Fibroblast of lung (primary cell): ENCODE data around the gene FAM151B. TPM values are rescaled to one million over a fixed set of nuclear protein-coding genes. Genes with fewer than 3 reads are reported as not detected.

Experiments
- DNase-seq, 2 donors: peaks; one replicate each; pipeline versions ENCODE4 v3.0.0 to v3.0.0-alpha.2; 2010; ENCODE audit warnings: low read depth in 2 of 2
- H2AFZ ChIP-seq: 2 replicates; pipeline ENCODE4 v1.5.1; 2012; ENCODE audit warnings: low read length, control low read depth, inconsistent platforms
- H3K27ac ChIP-seq: 2 replicates; pipeline ENCODE4 v1.5.1; 2011; ENCODE audit warnings: low read length, control low read depth; ENCODE audit not compliant: insufficient read depth
- H3K27me3 ChIP-seq: 2 replicates; pipeline ENCODE4 v1.5.1; 2011; ENCODE audit warnings: mild to moderate bottlenecking, low read length; ENCODE audit not compliant: control insufficient read depth, insufficient read depth
- H3K36me3 ChIP-seq: 2 replicates; pipeline ENCODE4 v1.5.1; 2011; ENCODE audit warnings: low read length; ENCODE audit not compliant: control insufficient read depth, insufficient read depth
- H3K4me1 ChIP-seq: 2 replicates; pipeline ENCODE4 v1.5.1; 2011; ENCODE audit warnings: low read length; ENCODE audit not compliant: control insufficient read depth, insufficient read depth; ENCODE audit errors: extremely low read depth
- H3K4me2 ChIP-seq: 2 replicates; pipeline ENCODE4 v1.5.1; 2011; ENCODE audit warnings: low read length, control low read depth; ENCODE audit not compliant: insufficient read depth; ENCODE audit errors: extremely low read depth
- H3K4me3 ChIP-seq, 4 experiments: fragments of 200-600 bp in 1 of 4; sonication (generic) in 1 of 4; replicated peaks in 1 of 4; 2 replicates each; pipeline ENCODE4 v1.5.1; 2011 to 2016; ENCODE audit warnings: low read length in 4 of 4, low read depth in 3 of 4, mild to moderate bottlenecking in 3 of 4, control low read depth in 2 of 4, inconsistent platforms in 1 of 4, mixed read lengths in 1 of 4; ENCODE audit not compliant: insufficient read depth in 1 of 4; ENCODE audit errors: control extremely low read depth in 1 of 4
- H3K79me2 ChIP-seq: 2 replicates; pipeline ENCODE4 v1.5.1; 2012; ENCODE audit warnings: mild to moderate bottlenecking, low read length, inconsistent platforms; ENCODE audit not compliant: control insufficient read depth, insufficient read depth
- H3K9ac ChIP-seq: 2 replicates; pipeline ENCODE4 v1.5.1; 2011; ENCODE audit warnings: mild to moderate bottlenecking, low read length, control low read depth; ENCODE audit not compliant: insufficient read depth
- H3K9me3 ChIP-seq: 2 replicates; pipeline ENCODE4 v1.5.1; 2012; ENCODE audit warnings: low read depth, low read length; ENCODE audit not compliant: control insufficient read depth, insufficient read depth
- H4K20me1 ChIP-seq: 2 replicates; pipeline ENCODE4 v1.5.1; 2011; ENCODE audit warnings: low read length; ENCODE audit not compliant: control insufficient read depth, insufficient read depth; ENCODE audit errors: extremely low read depth
- CTCF ChIP-seq, 2 donors: IDR thresholded peaks in 1 of 2; conservative IDR thresholded peaks in 1 of 2; 1 replicate in 1 of 2; 2 replicates in 1 of 2; pipeline ENCODE4 v1.5.1; 2011 to 2012; ENCODE audit warnings: low read length in 2 of 2, control low read depth in 1 of 2, inconsistent platforms in 1 of 2, low read depth in 1 of 2, mild to moderate bottlenecking in 1 of 2
- EZH2 ChIP-seq: IDR thresholded peaks from 2 replicates; pipeline ENCODE4 v1.5.1; 2012; ENCODE audit warnings: low read length, control low read depth, mild to moderate bottlenecking; ENCODE audit errors: missing control alignments
- polyA plus RNA-seq, 2 donors: library from polyadenylated mRNA; depleted of rRNA in 1 of 2; stranded (reverse) in 1 of 2; unstranded in 1 of 2; fragments of >200 nt; gene quantifications; 2 replicates each; pipeline ENCODE4 v1.2.1, GENCODE V29; 2011 to 2012; ENCODE audit warnings: missing spikeins in 1 of 2
- total RNA-seq: library from RNA; depleted of rRNA; stranded (reverse); fragments of >200 nt; gene quantifications from 2 replicates; pipeline ENCODE4 v1.2.1, GENCODE V29; 2014

The FAM151B gene
- total and polyA plus RNA-seq, 2 donors (not counting 1 experiment from before 2014, with no cell fraction given): 4.8 to 4.9 TPM

- DNase-seq: peak in 1 of 2 donors; percentile 8
- no peaks in the 10 kb centered on the region for H3K79me2 ChIP-seq
- H2AFZ ChIP-seq: no peak overlapping the region
- no peak overlapping the region for H3K27ac ChIP-seq
- no peak overlapping the region for H3K4me3 ChIP-seq
- no peaks in the 10 kb centered on the region for H3K4me1 ChIP-seq
- no peaks in the 10 kb centered on the region for H3K27me3 ChIP-seq
- no peaks in the 10 kb centered on the region for H3K36me3 ChIP-seq
- no peak overlapping the region for H3K4me2 ChIP-seq
- H4K20me1 ChIP-seq: no peaks in the 10 kb centered on the region
- TF ChIP-seq EZH2 (no peak), CTCF (conservative IDR thresholded peaks at IDR 0.05 in 1 of 2, IDR thresholded peaks at IDR 0.05 in 1 of 2; ENCODE audit: low read depth in 1 of 2, low read length in 2 of 2) (no peak)
- no peak overlapping the region for H3K9ac ChIP-seq
- H3K9me3 ChIP-seq: no peaks in the 10 kb centered on the region
These were observed 53.5 kb downstream of the FAM151B start for GRCh38 chr5:80541392-80541791.

- H3K4me1 ChIP-seq: no peaks in the 10 kb centered on the region
These were observed 66.7 kb downstream of the FAM151B start for GRCh38 chr5:80554646-80555045.

DNA sequence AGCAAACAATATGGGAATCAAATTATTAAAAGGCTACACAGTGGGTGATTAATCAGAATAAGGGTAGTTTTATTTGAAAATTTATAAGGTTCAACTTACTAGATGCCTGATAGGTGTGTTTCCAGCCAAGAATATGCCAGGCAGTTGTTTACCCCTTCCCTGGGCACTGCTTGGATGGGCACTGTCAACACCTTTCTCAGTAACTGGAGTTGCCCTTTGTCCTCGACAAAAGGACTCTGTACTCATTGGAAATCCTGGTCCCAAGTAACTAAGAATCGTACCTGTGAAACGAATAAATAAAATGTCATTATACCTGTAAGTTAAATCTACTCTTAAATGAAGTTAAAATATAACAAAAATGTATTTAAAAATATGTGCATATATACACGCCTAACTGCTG is 67.2 kb downstream of the FAM151B start:
- H3K79me2 ChIP-seq: no peaks in the 10 kb centered on the region
- no peak overlapping the region for H2AFZ ChIP-seq
- no peak overlapping the region for H3K4me3 ChIP-seq
- no peaks in the 10 kb centered on the region for H4K20me1 ChIP-seq
- peaks cover 11% of the 10 kb centered on the region for H3K27me3 ChIP-seq
- no peaks in the 10 kb centered on the region for H3K4me1 ChIP-seq
- no peak for DNase-seq
- no peak overlapping the region for H3K4me2 ChIP-seq
- H3K9ac ChIP-seq: no peak overlapping the region
- H3K27ac ChIP-seq: no peak overlapping the region
- TF ChIP-seq CTCF (conservative IDR thresholded peaks at IDR 0.05 in 1 of 2, IDR thresholded peaks at IDR 0.05 in 1 of 2; ENCODE audit: low read depth in 1 of 2, low read length in 2 of 2) (no peak), EZH2 (no peak)
- H3K36me3 ChIP-seq: no peaks in the 10 kb centered on the region
- no peaks in the 10 kb centered on the region for H3K9me3 ChIP-seq

More at GRCh38 chr5:80554646-80555045, 66.7 kb downstream of the FAM151B start:
- Histone ChIP-seq H3K9ac (no peak overlapping the region), H2AFZ (no peak overlapping the region), H3K27ac (no peak overlapping the region), H3K4me3 (no peak overlapping the region), H3K79me2 (no peaks in the 10 kb centered on the region), H3K9me3 (no peaks in the 10 kb centered on the region), H3K4me2 (no peak overlapping the region), H4K20me1 (no peaks in the 10 kb centered on the region), H3K36me3 (no peaks in the 10 kb centered on the region), H3K27me3 (peaks cover 10% of the 10 kb centered on the region)
- no peak for DNase-seq
- no peak for TF ChIP-seq CTCF (conservative IDR thresholded peaks at IDR 0.05 in 1 of 2, IDR thresholded peaks at IDR 0.05 in 1 of 2; ENCODE audit: low read depth in 1 of 2, low read length in 2 of 2)
- TF ChIP-seq EZH2: no peak
